H1 (cell line): ENCODE data around the gene LY86.

Experiments used
- CREB1 ChIP-seq: IDR thresholded peaks from 2 replicates; pipeline ENCODE4 v1.6.1; 2012; ENCODE audit warnings: inconsistent platforms
- EP300 ChIP-seq, 2 experiments: IDR thresholded peaks; 1 replicate in 1 of 2; 2 replicates in 1 of 2; pipeline ENCODE4 v1.6.1; 2011 to 2012; ENCODE audit warnings: low read depth in 2 of 2, low read length in 2 of 2, mild to moderate bottlenecking in 2 of 2, borderline replicate concordance in 1 of 2, inconsistent platforms in 1 of 2, moderate library complexity in 1 of 2
- GTF2F1 ChIP-seq: IDR thresholded peaks from 2 replicates; pipeline ENCODE4 v1.6.1; 2012; ENCODE audit warnings: low read depth, low read length, improper control_type of control experiment, borderline replicate concordance
- KDM1A ChIP-seq: fragments of 200-600, 300-600 bp; sonication (generic); IDR thresholded peaks from 2 replicates; pipeline ENCODE4 v1.7.1; 2016; ENCODE audit warnings: mild to moderate bottlenecking, low read length, borderline replicate concordance
- POLR2A ChIP-seq, 2 experiments: IDR thresholded peaks; 1 replicate in 1 of 2; 2 replicates in 1 of 2; pipeline ENCODE4 v1.6.1; 2011; ENCODE audit warnings: low read depth in 2 of 2, low read length in 2 of 2, mild to moderate bottlenecking in 2 of 2; ENCODE audit errors: control extremely low read depth in 1 of 2
- SIX5 ChIP-seq: IDR thresholded peaks from 2 replicates; pipeline ENCODE4 v1.6.1; 2011; ENCODE audit warnings: mild to moderate bottlenecking, low read depth, low read length
- SP1 ChIP-seq: IDR thresholded peaks from 2 replicates; pipeline ENCODE4 v1.6.1; 2011; ENCODE audit warnings: low read depth, low read length
- TAF1 ChIP-seq: IDR thresholded peaks from 2 replicates; pipeline ENCODE4 v1.6.1; 2011; ENCODE audit warnings: mild to moderate bottlenecking, low read depth, low read length
- ZNF274 ChIP-seq: IDR thresholded peaks from 2 replicates; pipeline ENCODE4 v1.7.0; 2012; ENCODE audit warnings: low read length, borderline replicate concordance; ENCODE audit errors: extremely low read depth
- TF ChIP-seq, protein P1 (sequence below): IDR thresholded peaks from 2 replicates; pipeline ENCODE4 v1.6.1; 2012; ENCODE audit warnings: low read length, inconsistent platforms
- TF ChIP-seq, protein P2 (sequence below), 3 experiments: IDR thresholded peaks; 1 replicate in 2 of 3; 2 replicates in 1 of 3; pipeline versions ENCODE4 v1.5.1 to v1.6.1; 2011; ENCODE audit warnings: low read length in 3 of 3, mild to moderate bottlenecking in 3 of 3, inconsistent platforms in 2 of 3, low read depth in 1 of 3, moderate library complexity in 1 of 3; ENCODE audit not compliant: insufficient read depth in 1 of 3; ENCODE audit errors: control extremely low read depth in 1 of 3

DNA sequence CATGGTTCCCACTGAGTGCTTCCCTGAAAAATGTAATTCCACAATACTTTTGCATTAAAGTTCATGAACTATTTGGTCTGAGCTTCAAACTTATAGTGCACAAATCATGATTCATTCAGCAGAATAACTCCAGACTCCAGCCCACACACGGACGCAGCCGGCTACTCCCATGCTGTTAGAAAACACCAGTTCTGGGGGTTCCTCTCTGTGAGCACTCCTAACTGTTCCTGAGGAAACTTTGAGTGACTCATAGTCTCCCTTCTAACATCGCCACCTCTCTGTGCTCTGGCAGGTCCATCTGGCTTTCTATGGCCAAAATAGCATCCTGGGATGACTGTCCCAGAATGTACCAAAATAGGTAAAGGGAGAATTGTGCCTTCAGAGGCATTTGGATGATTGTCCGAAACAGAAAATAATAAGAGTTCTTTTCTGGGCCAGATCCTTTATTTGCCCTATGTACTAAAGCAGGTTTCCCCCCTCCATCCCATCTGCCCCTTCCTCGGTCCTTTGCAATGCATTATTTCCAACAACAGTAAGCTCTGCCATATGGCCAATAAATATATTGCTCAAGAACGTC lies 32.3 kb upstream of the LY86 start:
- TF ChIP-seq, protein P1, sequence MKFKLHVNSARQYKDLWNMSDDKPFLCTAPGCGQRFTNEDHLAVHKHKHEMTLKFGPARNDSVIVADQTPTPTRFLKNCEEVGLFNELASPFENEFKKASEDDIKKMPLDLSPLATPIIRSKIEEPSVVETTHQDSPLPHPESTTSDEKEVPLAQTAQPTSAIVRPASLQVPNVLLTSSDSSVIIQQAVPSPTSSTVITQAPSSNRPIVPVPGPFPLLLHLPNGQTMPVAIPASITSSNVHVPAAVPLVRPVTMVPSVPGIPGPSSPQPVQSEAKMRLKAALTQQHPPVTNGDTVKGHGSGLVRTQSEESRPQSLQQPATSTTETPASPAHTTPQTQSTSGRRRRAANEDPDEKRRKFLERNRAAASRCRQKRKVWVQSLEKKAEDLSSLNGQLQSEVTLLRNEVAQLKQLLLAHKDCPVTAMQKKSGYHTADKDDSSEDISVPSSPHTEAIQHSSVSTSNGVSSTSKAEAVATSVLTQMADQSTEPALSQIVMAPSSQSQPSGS: no peak
- TF ChIP-seq SP1 (no peak), CREB1 (no peak), SIX5 (no peak), ZNF274 (no peak), TAF1 (no peak), EP300 (IDR thresholded peaks at IDR 0.05; ENCODE audit: borderline replicate concordance in 1 of 2, low read depth in 2 of 2, low read length in 2 of 2) (no peak), POLR2A (IDR thresholded peaks at IDR 0.05; ENCODE audit: control extremely low read depth in 1 of 2, low read depth in 2 of 2, low read length in 2 of 2) (no peak), KDM1A (no peak), GTF2F1 (no peak)
- TF ChIP-seq, protein P2, sequence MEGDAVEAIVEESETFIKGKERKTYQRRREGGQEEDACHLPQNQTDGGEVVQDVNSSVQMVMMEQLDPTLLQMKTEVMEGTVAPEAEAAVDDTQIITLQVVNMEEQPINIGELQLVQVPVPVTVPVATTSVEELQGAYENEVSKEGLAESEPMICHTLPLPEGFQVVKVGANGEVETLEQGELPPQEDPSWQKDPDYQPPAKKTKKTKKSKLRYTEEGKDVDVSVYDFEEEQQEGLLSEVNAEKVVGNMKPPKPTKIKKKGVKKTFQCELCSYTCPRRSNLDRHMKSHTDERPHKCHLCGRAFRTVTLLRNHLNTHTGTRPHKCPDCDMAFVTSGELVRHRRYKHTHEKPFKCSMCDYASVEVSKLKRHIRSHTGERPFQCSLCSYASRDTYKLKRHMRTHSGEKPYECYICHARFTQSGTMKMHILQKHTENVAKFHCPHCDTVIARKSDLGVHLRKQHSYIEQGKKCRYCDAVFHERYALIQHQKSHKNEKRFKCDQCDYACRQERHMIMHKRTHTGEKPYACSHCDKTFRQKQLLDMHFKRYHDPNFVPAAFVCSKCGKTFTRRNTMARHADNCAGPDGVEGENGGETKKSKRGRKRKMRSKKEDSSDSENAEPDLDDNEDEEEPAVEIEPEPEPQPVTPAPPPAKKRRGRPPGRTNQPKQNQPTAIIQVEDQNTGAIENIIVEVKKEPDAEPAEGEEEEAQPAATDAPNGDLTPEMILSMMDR (IDR thresholded peaks at IDR 0.05; ENCODE audit: control extremely low read depth in 1 of 3, insufficient read depth in 1 of 3, low read depth in 1 of 3, low read length in 3 of 3): no peak
